AG09309 (cell line): ENCODE results near the gene ZBTB47.

Experiments used
- DNase-seq: peaks from one replicate; pipeline ENCODE4 v3.0.0-alpha.2; 2010; ENCODE audit warnings: low read depth
- H3K4me3 ChIP-seq: 2 replicates; pipeline ENCODE4 v1.5.1; 2011; ENCODE audit warnings: mild to moderate bottlenecking, low read depth, low read length, moderate library complexity; ENCODE audit not compliant: control insufficient read depth
- TF ChIP-seq, protein P1 (sequence below): IDR thresholded peaks from 2 replicates; pipeline ENCODE4 v1.5.1; 2011; ENCODE audit warnings: mild to moderate bottlenecking, low read depth, low read length, inconsistent platforms; ENCODE audit not compliant: insufficient read depth, control insufficient read depth; ENCODE audit errors: missing control alignments

ZBTB47 gene

DNA sequence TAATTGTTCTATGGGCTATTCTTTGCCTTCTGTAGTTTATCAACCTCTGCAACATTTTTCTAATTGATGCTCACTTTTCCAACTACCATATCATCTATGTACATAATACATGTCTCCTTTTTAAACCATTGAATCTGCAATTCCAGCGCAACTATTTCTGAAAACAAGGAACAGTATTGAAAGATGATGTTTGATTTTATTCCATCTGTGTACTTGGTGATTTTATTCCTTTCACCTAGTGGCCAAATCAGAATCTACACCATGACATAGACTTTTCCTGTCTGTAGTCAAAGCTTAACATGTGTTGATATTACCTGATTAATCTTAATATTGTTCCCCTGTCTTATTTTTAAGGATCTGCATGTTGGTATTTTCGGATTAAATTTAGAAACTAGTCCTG lies 40.0 kb upstream of the ZBTB47 start:
- DNase-seq = no peak
- H3K4me3 ChIP-seq = no peak overlapping the region
- TF ChIP-seq, protein P1, sequence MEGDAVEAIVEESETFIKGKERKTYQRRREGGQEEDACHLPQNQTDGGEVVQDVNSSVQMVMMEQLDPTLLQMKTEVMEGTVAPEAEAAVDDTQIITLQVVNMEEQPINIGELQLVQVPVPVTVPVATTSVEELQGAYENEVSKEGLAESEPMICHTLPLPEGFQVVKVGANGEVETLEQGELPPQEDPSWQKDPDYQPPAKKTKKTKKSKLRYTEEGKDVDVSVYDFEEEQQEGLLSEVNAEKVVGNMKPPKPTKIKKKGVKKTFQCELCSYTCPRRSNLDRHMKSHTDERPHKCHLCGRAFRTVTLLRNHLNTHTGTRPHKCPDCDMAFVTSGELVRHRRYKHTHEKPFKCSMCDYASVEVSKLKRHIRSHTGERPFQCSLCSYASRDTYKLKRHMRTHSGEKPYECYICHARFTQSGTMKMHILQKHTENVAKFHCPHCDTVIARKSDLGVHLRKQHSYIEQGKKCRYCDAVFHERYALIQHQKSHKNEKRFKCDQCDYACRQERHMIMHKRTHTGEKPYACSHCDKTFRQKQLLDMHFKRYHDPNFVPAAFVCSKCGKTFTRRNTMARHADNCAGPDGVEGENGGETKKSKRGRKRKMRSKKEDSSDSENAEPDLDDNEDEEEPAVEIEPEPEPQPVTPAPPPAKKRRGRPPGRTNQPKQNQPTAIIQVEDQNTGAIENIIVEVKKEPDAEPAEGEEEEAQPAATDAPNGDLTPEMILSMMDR = peak; percentile 28

DNA sequence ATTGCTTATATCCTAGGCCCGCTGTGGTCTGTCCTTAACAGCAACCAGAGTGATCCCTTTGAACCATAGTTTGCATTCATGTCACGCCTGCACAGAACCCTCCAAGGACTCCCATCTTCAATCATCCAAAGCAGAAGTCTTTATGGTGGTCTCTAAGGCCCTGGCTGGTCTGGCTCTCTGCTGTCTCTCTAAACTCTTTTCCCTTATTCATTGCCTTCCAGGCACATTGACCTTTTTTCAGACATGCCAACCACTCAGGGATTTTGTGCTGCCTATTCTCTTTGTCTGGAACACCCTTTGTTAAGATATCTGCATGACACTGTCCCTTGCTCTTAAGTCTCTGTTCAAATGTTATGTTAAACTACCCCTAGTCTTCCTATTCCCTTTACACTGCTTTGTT lies 21.9 kb upstream of the ZBTB47 start:
- TF ChIP-seq, protein P1 = no peak
- DNase-seq = no peak

DNA sequence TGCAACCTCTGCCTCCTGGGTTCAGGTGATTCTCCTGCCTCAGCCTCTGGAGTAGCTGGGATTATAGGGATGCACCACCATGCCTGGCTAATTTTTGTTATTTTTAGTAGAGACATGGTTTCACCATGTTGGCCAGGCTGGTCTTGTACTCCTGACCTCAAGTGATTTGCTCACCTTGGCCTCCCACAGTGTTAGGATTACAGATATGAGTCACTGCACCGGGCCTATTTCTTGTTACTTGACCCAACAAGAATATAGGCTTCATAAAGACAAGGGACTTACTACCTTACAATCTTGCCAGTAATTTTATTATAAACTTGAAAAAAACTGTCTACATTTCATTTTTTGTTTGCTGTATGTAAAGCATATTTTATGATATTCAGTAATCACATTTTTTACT lies 21.4 kb upstream of the ZBTB47 start:
- H3K4me3 ChIP-seq = no peak overlapping the region
- no peak for DNase-seq
- TF ChIP-seq, protein P1 = no peak

More for the DNA sequence above, 21.9 kb upstream of the ZBTB47 start:
- no peak overlapping the region for H3K4me3 ChIP-seq

DNA sequence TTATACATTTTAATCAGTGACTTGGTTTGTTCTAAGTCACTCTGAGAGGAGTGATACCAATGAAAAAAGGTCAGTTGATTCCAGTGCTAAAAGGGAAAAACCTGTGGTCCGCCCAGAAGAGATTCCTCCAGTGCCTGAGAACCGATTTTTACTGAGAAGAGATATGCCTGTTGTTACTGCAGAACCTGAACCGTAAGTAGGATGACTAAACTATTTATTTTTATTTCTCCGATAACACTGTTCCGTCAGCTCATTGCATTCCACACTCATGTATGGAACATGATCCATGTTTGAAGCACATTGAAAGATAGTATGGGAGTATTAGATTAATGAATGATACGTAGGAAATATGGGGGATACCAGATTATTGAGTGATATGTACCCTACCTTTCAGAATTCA lies 20.0 kb upstream of the ZBTB47 start:
- DNase-seq = no peak
- TF ChIP-seq, protein P1 = no peak
- no peak overlapping the region for H3K4me3 ChIP-seq

DNA sequence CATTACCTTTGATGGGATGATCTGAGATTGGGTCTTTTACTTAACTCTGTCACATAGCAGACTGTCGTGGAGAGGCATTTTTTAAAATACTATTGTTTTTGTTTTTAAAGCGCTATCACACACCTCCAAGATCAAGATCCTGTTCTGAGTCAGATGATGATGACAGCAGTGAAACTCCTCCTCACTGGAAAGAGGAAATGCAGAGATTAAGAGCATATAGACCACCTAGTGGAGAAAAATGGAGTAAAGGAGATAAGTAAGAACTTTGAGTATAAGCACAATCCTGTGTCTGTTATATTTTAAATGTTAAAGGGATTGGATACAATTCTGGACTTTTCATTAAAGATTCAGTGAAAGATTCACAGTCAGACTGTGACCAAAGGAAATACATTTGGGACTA lies 18.4 kb upstream of the ZBTB47 start:
- H3K4me3 ChIP-seq = no peak overlapping the region
- DNase-seq = no peak
- TF ChIP-seq, protein P1 = no peak

DNA sequence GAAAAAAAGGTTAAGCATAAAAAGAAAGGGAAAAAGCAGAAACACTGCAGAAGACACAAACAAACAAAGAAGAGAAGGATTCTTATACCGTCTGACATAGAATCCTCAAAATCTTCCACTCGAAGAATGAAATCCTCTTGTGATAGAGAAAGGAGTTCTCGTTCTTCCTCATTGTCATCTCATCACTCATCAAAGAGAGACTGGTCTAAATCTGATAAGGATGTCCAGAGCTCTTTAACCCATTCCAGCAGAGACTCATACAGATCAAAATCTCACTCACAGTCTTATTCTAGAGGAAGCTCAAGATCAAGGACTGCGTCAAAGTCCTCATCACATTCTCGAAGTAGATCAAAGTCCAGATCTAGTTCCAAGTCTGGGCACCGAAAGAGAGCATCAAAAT lies 16.5 kb upstream of the ZBTB47 start:
- no peak for DNase-seq
- TF ChIP-seq, protein P1 = no peak
- H3K4me3 ChIP-seq = no peak overlapping the region

DNA sequence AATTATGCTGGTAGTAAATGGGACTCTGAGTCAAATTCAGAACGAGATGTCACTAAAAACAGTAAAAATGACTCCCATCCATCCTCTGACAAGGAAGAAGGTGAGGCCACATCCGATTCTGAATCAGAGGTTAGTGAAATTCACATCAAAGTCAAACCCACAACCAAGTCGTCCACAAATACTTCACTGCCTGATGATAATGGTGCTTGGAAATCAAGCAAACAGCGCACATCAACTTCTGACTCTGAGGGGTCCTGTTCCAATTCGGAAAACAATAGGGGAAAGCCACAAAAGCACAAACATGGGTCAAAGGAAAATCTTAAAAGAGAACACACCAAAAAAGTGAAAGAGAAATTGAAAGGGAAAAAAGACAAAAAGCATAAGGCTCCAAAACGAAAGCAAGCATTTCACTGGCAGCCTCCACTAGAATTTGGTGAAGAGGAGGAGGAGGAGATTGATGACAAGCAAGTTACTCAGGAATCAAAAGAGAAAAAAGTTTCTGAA lies 15.1 kb upstream of the ZBTB47 start:
- no peak for DNase-seq
- TF ChIP-seq, protein P1 = no peak
- no peak overlapping the region for H3K4me3 ChIP-seq
